HepG2 (cell line): ENCODE measurements around the gene DDX19B. TPM values are rescaled to one million over a fixed set of nuclear protein-coding genes. Genes with fewer than 3 reads are reported as not detected.

Experiments used
- BORCS8-MEF2B ChIP-seq: sonication (generic); formaldehyde crosslinking; IDR thresholded peaks from 2 replicates; pipeline ENCODE4 v1.8.0; 2022; ENCODE audit warnings: mild to moderate bottlenecking, missing genetic modification reagents
- BRD4 ChIP-seq: sonication (generic); formaldehyde crosslinking; IDR thresholded peaks from 2 replicates; pipeline ENCODE4 v1.4.0; 2020; ENCODE audit warnings: missing genetic modification reagents
- ERF ChIP-seq: IDR thresholded peaks from 2 replicates; pipeline ENCODE4 v1.6.1; 2018; ENCODE audit warnings: missing biosample characterization, missing genetic modification reagents
- FOXK1 ChIP-seq: sonication (generic); formaldehyde crosslinking; IDR thresholded peaks from 2 replicates; pipeline ENCODE4 v1.4.0; 2020; ENCODE audit warnings: low read depth, missing genetic modification reagents, borderline replicate concordance
- SRSF9 ChIP-seq: fragments of 200-400 bp; formaldehyde crosslinking; IDR thresholded peaks from 2 replicates; pipeline ENCODE4 v1.6.1; 2018; ENCODE audit warnings: borderline replicate concordance, mild to moderate bottlenecking, low read depth, low read length; ENCODE audit not compliant: insufficient read depth, poor library complexity, severe bottlenecking
- TFDP2 ChIP-seq: sonication (generic); formaldehyde crosslinking; IDR thresholded peaks from 2 replicates; pipeline ENCODE4 v1.4.0; 2020; ENCODE audit warnings: missing genetic modification reagents
- TRIM22 ChIP-seq: fragments of 450-650 bp; IDR thresholded peaks from 2 replicates; pipeline ENCODE4 v1.6.1; 2017
- ZFP36L1 ChIP-seq: sonication (generic); formaldehyde crosslinking; IDR thresholded peaks from 2 replicates; pipeline ENCODE4 v1.8.0; 2022; ENCODE audit warnings: mild to moderate bottlenecking, missing genetic modification reagents, moderate library complexity
- ZMAT5 ChIP-seq: sonication (generic); formaldehyde crosslinking; IDR thresholded peaks from 2 replicates; pipeline ENCODE4 v1.5.0; 2020; ENCODE audit warnings: mild to moderate bottlenecking, low read depth, missing genetic modification reagents, borderline replicate concordance
- ZMYM3 ChIP-seq: sonication (generic); formaldehyde crosslinking; IDR thresholded peaks from 2 replicates; pipeline ENCODE4 v1.5.1; 2020; ENCODE audit warnings: mild to moderate bottlenecking, missing genetic modification reagents
- ZNF224 ChIP-seq: sonication (generic); formaldehyde crosslinking; IDR thresholded peaks from 2 replicates; pipeline ENCODE4 v1.5.0; 2020; ENCODE audit warnings: mild to moderate bottlenecking, missing genetic modification reagents
- ZNF232 ChIP-seq: sonication (generic); formaldehyde crosslinking; IDR thresholded peaks from 2 replicates; pipeline ENCODE4 v1.4.0; 2020; ENCODE audit warnings: missing genetic modification reagents, borderline replicate concordance
- ZNF335 ChIP-seq: sonication (generic); formaldehyde crosslinking; IDR thresholded peaks from 2 replicates; pipeline ENCODE4 v1.4.0; 2020; ENCODE audit warnings: missing genetic modification reagents
- ZNF567 ChIP-seq: sonication (generic); formaldehyde crosslinking; IDR thresholded peaks from 2 replicates; pipeline ENCODE4 v1.8.1; 2023; ENCODE audit warnings: mild to moderate bottlenecking, missing genetic modification reagents, borderline replicate concordance
- ZNF614 ChIP-seq: IDR thresholded peaks from 2 replicates; pipeline ENCODE4 v1.6.1; 2018; ENCODE audit warnings: missing biosample characterization, missing genetic modification reagents, inconsistent platforms, borderline replicate concordance
- ZNF720 ChIP-seq: sonication (generic); formaldehyde crosslinking; IDR thresholded peaks from 2 replicates; pipeline ENCODE4 v1.4.0; 2020; ENCODE audit warnings: missing genetic modification reagents
- ZNF747 ChIP-seq: sonication (generic); formaldehyde crosslinking; IDR thresholded peaks from 2 replicates; pipeline ENCODE4 v1.8.1; 2023; ENCODE audit warnings: missing genetic modification reagents, mild to moderate bottlenecking, borderline replicate concordance
- ZNF761 ChIP-seq: sonication (generic); formaldehyde crosslinking; conservative IDR thresholded peaks from 2 replicates; pipeline ENCODE4 v1.4.0; 2020; ENCODE audit warnings: mild to moderate bottlenecking, missing genetic modification reagents
- ZNF766 ChIP-seq: sonication (generic); formaldehyde crosslinking; IDR thresholded peaks from 2 replicates; pipeline ENCODE4 v1.5.0; 2020; ENCODE audit warnings: missing genetic modification reagents, borderline replicate concordance
- ZSCAN12 ChIP-seq: sonication (generic); formaldehyde crosslinking; IDR thresholded peaks from 2 replicates; pipeline ENCODE4 v1.9.0; 2021; ENCODE audit warnings: mild to moderate bottlenecking, missing genetic modification reagents
- ZSCAN21 ChIP-seq: sonication (generic); formaldehyde crosslinking; IDR thresholded peaks from 2 replicates; pipeline ENCODE4 v1.8.0; 2022; ENCODE audit warnings: mild to moderate bottlenecking, missing genetic modification reagents, moderate library complexity, borderline replicate concordance
- polyA plus RNA-seq, 8 experiments: library from polyadenylated mRNA; depleted of rRNA in 3 of 8; stranded (reverse) in 7 of 8; unstranded in 1 of 8; fragments of >200 nt; fragmentation: Illumina TruSeq in 4 of 8; extraction: Trizol in 4 of 8; gene quantifications; 2 replicates each; pipeline versions ENCODE4 v1.2.1 to v1.2.3, GENCODE V29; 2011 to 2016; ENCODE audit warnings: low read depth in 4 of 8, missing spikeins in 1 of 8, mixed read lengths in 1 of 8; ENCODE audit not compliant: insufficient read depth in 1 of 8
- total RNA-seq, 5 experiments: library from RNA; depleted of rRNA; stranded (reverse); fragments of >200 nt; fragmentation: Illumina TruSeq; extraction: Trizol; gene quantifications; 2 replicates each; pipeline ENCODE4 v1.2.3, GENCODE V29; 2016; ENCODE audit warnings: low read depth in 1 of 5
- TF ChIP-seq, protein P1 (sequence below): IDR thresholded peaks from 2 replicates; pipeline ENCODE4 v1.6.1; 2016; ENCODE audit warnings: missing genetic modification reagents, missing compliant biosample characterization
- TF ChIP-seq, protein P2 (sequence below): sonication (generic); formaldehyde crosslinking; IDR thresholded peaks from 2 replicates; pipeline ENCODE4 v1.4.0; 2020; ENCODE audit warnings: missing genetic modification reagents; ENCODE audit errors: not compliant biosample characterization
- TF ChIP-seq, protein P3 (sequence below): sonication (generic); formaldehyde crosslinking; IDR thresholded peaks from 2 replicates; pipeline ENCODE4 v1.8.1; 2023; ENCODE audit warnings: mild to moderate bottlenecking, missing genetic modification reagents, borderline replicate concordance

The DDX19B gene
- total and polyA plus RNA-seq, 2 of the 13 experiments (the other 11 are each of a cell fraction or from before 2014, with no cell fraction given): 36.2 to 40.0 TPM

GRCh38 chr16:70250748-70251628 is 48.0 kb upstream of the DDX19B start (continued):
- TF ChIP-seq ZSCAN21 (CRISPR knock-in tag): no peak; the same call in 1 of the 2 replicates
- TF ChIP-seq BORCS8-MEF2B (CRISPR knock-in tag): peak; percentile 66
- TF ChIP-seq ZNF614: 0 out of 2 replicates have a peak, but pooled peaks have one; percentile 43
- peak; percentile 79 for TF ChIP-seq ZNF761 (CRISPR knock-in tag)
- TF ChIP-seq, protein P1, sequence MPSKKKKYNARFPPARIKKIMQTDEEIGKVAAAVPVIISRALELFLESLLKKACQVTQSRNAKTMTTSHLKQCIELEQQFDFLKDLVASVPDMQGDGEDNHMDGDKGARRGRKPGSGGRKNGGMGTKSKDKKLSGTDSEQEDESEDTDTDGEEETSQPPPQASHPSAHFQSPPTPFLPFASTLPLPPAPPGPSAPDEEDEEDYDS (CRISPR knock-in tag): 0 out of 2 replicates have a peak, but pooled peaks have one; percentile 22
- no peak for TF ChIP-seq SRSF9
- TF ChIP-seq, protein P2, sequence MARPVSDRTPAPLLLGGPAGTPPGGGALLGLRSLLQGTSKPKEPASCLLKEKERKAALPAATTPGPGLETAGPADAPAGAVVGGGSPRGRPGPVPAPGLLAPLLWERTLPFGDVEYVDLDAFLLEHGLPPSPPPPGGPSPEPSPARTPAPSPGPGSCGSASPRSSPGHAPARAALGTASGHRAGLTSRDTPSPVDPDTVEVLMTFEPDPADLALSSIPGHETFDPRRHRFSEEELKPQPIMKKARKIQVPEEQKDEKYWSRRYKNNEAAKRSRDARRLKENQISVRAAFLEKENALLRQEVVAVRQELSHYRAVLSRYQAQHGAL (CRISPR knock-in tag): peak; percentile 66
- TF ChIP-seq ZFP36L1 (CRISPR knock-in tag): no peak
- peak; percentile 88; the same call in 1 of the 2 replicates for TF ChIP-seq ZNF224 (CRISPR knock-in tag)
- peak; percentile 65; the same call in 1 of the 2 replicates for TF ChIP-seq ZNF747 (CRISPR knock-in tag)
- TF ChIP-seq TRIM22: no peak
- peak; percentile 68; the same call in 1 of the 2 replicates for TF ChIP-seq ZNF567 (CRISPR knock-in tag)
- TF ChIP-seq, protein P3, sequence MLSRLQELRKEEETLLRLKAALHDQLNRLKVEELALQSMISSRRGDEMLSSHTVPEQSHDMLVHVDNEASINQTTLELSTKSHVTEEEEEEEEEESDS: 0 out of 2 replicates have a peak, but pooled peaks have one; percentile 32
- no peak for TF ChIP-seq ZMYM3
- no peak for TF ChIP-seq ZSCAN12 (CRISPR knock-in tag)
- peak; percentile 87; the same call in 1 of the 2 replicates for TF ChIP-seq BRD4 (CRISPR knock-in tag)
- TF ChIP-seq ZNF720 (CRISPR knock-in tag): no peak
- 0 out of 2 replicates have a peak, but pooled peaks have one; percentile 72 for TF ChIP-seq ZNF232
- no peak for TF ChIP-seq FOXK1 (CRISPR knock-in tag)
- no peak for TF ChIP-seq ZNF335
- TF ChIP-seq ERF (CRISPR knock-in tag): peak; percentile 62; the same call in 1 of the 2 replicates
- no peak for TF ChIP-seq ZMAT5 (CRISPR knock-in tag)
- no peak for TF ChIP-seq TFDP2 (CRISPR knock-in tag)
- TF ChIP-seq ZNF766 (CRISPR knock-in tag): no peak
